ENCODE measurements around the gene PVALB.

The PVALB gene

DNA sequence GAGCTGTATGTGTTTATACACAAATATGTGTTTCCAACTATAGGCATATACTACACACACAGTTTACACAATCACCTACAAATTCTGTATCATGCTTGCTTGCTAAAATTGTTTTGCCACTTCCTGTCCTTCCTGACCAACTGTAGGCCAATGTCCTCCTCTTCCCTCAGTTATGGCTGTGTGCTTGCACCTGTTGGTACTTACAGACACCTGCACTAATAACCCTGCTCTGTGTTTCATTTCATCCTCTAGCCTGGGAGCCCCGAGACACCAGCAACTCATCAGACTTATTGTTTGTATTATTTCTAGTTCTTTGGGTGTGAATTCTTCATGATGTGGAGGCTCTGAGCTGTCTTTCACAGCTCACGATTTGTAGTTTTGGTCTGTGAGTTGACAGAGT lies 42.1 kb upstream of the PVALB start:
- Histone ChIP-seq H3K4me2 (ENCODE audit: low read depth, low read length, poor library complexity, severe bottlenecking) (peak overlapping the region; percentile 16), H3K9me3 (ENCODE audit: insufficient read depth, low read length) (no peaks in the 10 kb centered on the region), H3K4me3 (ENCODE audit: insufficient read depth, low read length, poor library complexity, severe bottlenecking) (no peak overlapping the region), H3K9me2 (replicated peaks; ENCODE audit: insufficient read depth, low read length) (no peaks in the 10 kb centered on the region), H3K9ac (ENCODE audit: low read length) (peak overlapping the region; percentile 5; the same call in 1 of the 2 replicates), H4K20me1 (ENCODE audit: low read depth, low read length) (no peaks in the 10 kb centered on the region), H3K27ac (ENCODE audit: low read depth, low read length) (peak overlapping the region; percentile 61), H3F3A (ENCODE audit: insufficient read depth) (peaks cover 23% of the 10 kb centered on the region), H3K79me2 (ENCODE audit: insufficient read depth, low read length) (no peaks in the 10 kb centered on the region), H3K36me3 (ENCODE audit: low read length) (no peaks in the 10 kb centered on the region), H2AFZ (ENCODE audit: low read depth, low read length, severe bottlenecking) (peak overlapping the region; percentile 72), H3K27me3 (ENCODE audit: low read length) (no peaks in the 10 kb centered on the region)
- TF ChIP-seq EZH2phosphoT487 (conservative IDR thresholded peaks at IDR 0.05; ENCODE audit: low read length) = no peak
- TF ChIP-seq, protein P1, sequence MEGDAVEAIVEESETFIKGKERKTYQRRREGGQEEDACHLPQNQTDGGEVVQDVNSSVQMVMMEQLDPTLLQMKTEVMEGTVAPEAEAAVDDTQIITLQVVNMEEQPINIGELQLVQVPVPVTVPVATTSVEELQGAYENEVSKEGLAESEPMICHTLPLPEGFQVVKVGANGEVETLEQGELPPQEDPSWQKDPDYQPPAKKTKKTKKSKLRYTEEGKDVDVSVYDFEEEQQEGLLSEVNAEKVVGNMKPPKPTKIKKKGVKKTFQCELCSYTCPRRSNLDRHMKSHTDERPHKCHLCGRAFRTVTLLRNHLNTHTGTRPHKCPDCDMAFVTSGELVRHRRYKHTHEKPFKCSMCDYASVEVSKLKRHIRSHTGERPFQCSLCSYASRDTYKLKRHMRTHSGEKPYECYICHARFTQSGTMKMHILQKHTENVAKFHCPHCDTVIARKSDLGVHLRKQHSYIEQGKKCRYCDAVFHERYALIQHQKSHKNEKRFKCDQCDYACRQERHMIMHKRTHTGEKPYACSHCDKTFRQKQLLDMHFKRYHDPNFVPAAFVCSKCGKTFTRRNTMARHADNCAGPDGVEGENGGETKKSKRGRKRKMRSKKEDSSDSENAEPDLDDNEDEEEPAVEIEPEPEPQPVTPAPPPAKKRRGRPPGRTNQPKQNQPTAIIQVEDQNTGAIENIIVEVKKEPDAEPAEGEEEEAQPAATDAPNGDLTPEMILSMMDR (IDR thresholded peaks at IDR 0.05; ENCODE audit: insufficient read depth, low read length, poor library complexity, severe bottlenecking) = no peak

DNA sequence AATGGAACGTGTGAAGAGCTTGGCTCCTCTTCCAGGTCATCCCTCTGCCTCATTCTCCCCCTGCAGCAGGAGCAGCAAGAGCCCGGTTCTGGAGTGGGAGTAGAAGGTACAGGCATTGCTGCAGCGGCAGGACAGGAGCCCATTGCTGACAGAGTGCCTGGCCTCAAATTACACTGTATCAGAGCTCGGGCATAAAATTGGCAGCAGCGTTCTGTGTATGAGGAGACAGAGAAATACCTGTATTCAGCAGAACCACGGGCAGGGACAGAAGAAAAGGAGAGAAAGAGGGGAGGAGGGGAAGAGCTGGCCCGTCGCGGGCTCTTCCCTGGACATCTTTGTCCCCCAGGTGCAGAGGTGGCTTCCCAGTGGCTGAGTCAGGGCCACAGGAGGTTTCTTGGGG lies 41.3 kb upstream of the PVALB start:
- Histone ChIP-seq H3K36me3 (ENCODE audit: low read length) (no peaks in the 10 kb centered on the region), H3K9me2 (replicated peaks; ENCODE audit: insufficient read depth, low read length) (no peaks in the 10 kb centered on the region), H3K27me3 (ENCODE audit: low read length) (no peaks in the 10 kb centered on the region), H3K4me2 (ENCODE audit: low read depth, low read length, poor library complexity, severe bottlenecking) (no peak overlapping the region), H3K4me3 (ENCODE audit: insufficient read depth, low read length, poor library complexity, severe bottlenecking) (no peak overlapping the region), H2AFZ (ENCODE audit: low read depth, low read length, severe bottlenecking) (no peak overlapping the region), H3K79me2 (ENCODE audit: insufficient read depth, low read length) (no peaks in the 10 kb centered on the region), H3K27ac (ENCODE audit: low read depth, low read length) (no peak overlapping the region), H3F3A (ENCODE audit: insufficient read depth) (peaks cover 23% of the 10 kb centered on the region), H4K20me1 (ENCODE audit: low read depth, low read length) (no peaks in the 10 kb centered on the region), H3K9me3 (ENCODE audit: insufficient read depth, low read length) (no peaks in the 10 kb centered on the region), H3K9ac (ENCODE audit: low read length) (no peak overlapping the region)
- TF ChIP-seq EZH2phosphoT487 (conservative IDR thresholded peaks at IDR 0.05; ENCODE audit: low read length) = no peak
- TF ChIP-seq, protein P1 (IDR thresholded peaks at IDR 0.05; ENCODE audit: insufficient read depth, low read length, poor library complexity, severe bottlenecking) = no peak

DNA sequence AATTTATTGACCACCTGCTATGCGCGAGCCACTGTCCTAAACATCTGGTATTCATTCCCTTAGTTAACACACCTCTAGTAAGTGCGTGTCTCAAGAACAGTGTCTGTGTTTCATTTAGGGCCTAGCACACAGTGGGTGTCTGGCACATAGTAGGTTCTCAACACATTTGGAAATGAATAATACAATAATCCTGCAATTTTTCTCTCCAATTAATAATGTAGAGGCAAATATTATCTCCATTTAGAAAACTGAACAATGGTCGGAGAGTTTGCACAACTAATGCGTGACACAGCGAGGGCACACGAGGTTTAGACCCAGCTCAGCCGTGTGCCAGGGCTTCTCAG lies 39.9 kb upstream of the PVALB start:
- no peaks in the 10 kb centered on the region for H4K20me1 ChIP-seq (ENCODE audit: low read depth, low read length)
- peak overlapping the region; percentile 43 for H3K4me2 ChIP-seq (ENCODE audit: low read depth, low read length, poor library complexity, severe bottlenecking)
- no peaks in the 10 kb centered on the region for H3K36me3 ChIP-seq (ENCODE audit: low read length)
- no peak overlapping the region for H2AFZ ChIP-seq (ENCODE audit: low read depth, low read length, severe bottlenecking)
- H3K27ac ChIP-seq (ENCODE audit: low read depth, low read length) = no peak overlapping the region
- peaks cover 23% of the 10 kb centered on the region for H3F3A ChIP-seq (ENCODE audit: insufficient read depth)
- no peaks in the 10 kb centered on the region for H3K9me3 ChIP-seq (ENCODE audit: insufficient read depth, low read length)
- H3K79me2 ChIP-seq (ENCODE audit: insufficient read depth, low read length) = no peaks in the 10 kb centered on the region
- H3K4me3 ChIP-seq (ENCODE audit: insufficient read depth, low read length, poor library complexity, severe bottlenecking) = no peak overlapping the region
- H3K9ac ChIP-seq (ENCODE audit: low read length) = no peak overlapping the region
- TF ChIP-seq, protein P1 (IDR thresholded peaks at IDR 0.05; ENCODE audit: insufficient read depth, low read length, poor library complexity, severe bottlenecking) = no peak
- TF ChIP-seq EZH2phosphoT487 (conservative IDR thresholded peaks at IDR 0.05; ENCODE audit: low read length) = no peak
- H3K27me3 ChIP-seq (ENCODE audit: low read length) = no peaks in the 10 kb centered on the region
- H3K9me2 ChIP-seq (replicated peaks; ENCODE audit: insufficient read depth, low read length) = no peaks in the 10 kb centered on the region
